GM18907 (cell line): ENCODE measurements around the gene SLC25A51.
A peak's percentile ranks its signal among the peaks of the same experiment; 100 is the strongest.
"Not testable (repeated sequence)": the region's sequence is repeated elsewhere in the genome, so short reads cannot be mapped to it uniquely, and the experiment has no call there.

Source experiments
- ATAC-seq: cut with Tn5 transposase; IDR thresholded peaks from one replicate; pipeline ENCODE4 v1.9.1; 2021; ENCODE audit warnings: mild to moderate bottlenecking, moderate library complexity; ENCODE audit not compliant: unreplicated experiment

SLC25A51 gene

GRCh38 chr9:37921546-37922300 lies 17.8 kb upstream of the SLC25A51 start:
- no peak for ATAC-seq

GRCh38 chr9:37921168-37921510 lies 17.2 kb upstream of the SLC25A51 start:
- no peak for ATAC-seq

GRCh38 chr9:37920471-37921167 lies 16.7 kb upstream of the SLC25A51 start:
- peak; percentile 67 for ATAC-seq

- no peak for ATAC-seq
Measured at GRCh38 chr9:37919956-37920335, 16.0 kb upstream of the SLC25A51 start.

- ATAC-seq, result no peak
Measured at GRCh38 chr9:37919246-37919955, 15.5 kb upstream of the SLC25A51 start.

- no peak for ATAC-seq
Measured at GRCh38 chr9:37918665-37919170, 14.8 kb upstream of the SLC25A51 start.

GRCh38 chr9:37917801-37918664 lies 14.1 kb upstream of the SLC25A51 start:
- ATAC-seq, result no peak

- ATAC-seq, result no peak
Measured at GRCh38 chr9:37917313-37917731, 13.4 kb upstream of the SLC25A51 start.

GRCh38 chr9:37916471-37917312 lies 12.8 kb upstream of the SLC25A51 start:
- no peak for ATAC-seq

GRCh38 chr9:37915911-37916470 lies 12.1 kb upstream of the SLC25A51 start:
- no peak for ATAC-seq

- ATAC-seq, result no peak
Measured at GRCh38 chr9:37914701-37915358, 10.9 kb upstream of the SLC25A51 start.

GRCh38 chr9:37914154-37914551 lies 10.2 kb upstream of the SLC25A51 start:
- no peak for ATAC-seq

- ATAC-seq, result peak; percentile 81
Measured at GRCh38 chr9:37913480-37914153, 9.7 kb upstream of the SLC25A51 start.

- ATAC-seq, result no peak
Measured at GRCh38 chr9:37911271-37911681, 7.3 kb upstream of the SLC25A51 start.

- ATAC-seq, result no peak
Measured at GRCh38 chr9:37910271-37910670, 6.3 kb upstream of the SLC25A51 start.

- not testable (repeated sequence) for ATAC-seq
Measured at GRCh38 chr9:37909836-37910235, 5.9 kb upstream of the SLC25A51 start.

GRCh38 chr9:37909326-37909725 lies 5.4 kb upstream of the SLC25A51 start:
- no peak for ATAC-seq

- ATAC-seq, result no peak
Measured at GRCh38 chr9:37908698-37909186, 4.8 kb upstream of the SLC25A51 start.
